GM23338 (cell line): ENCODE results near the gene RMND1. TPM values are rescaled to one million over a fixed set of nuclear protein-coding genes. Genes with fewer than 3 reads are reported as not detected.

ENCODE experiments used
- ATAC-seq: fragments of 200-7000 bp; cut with Tn5 transposase; 3 replicates; pipeline ENCODE4 v1.9.1; 2020
- DNase-seq: peaks from one replicate; pipeline ENCODE4 v3.0.0-alpha.2; 2015; ENCODE audit warnings: low spot score
- H2AFZ ChIP-seq: fragments of 200-600 bp; sonication (generic); 2 replicates; pipeline ENCODE4 v1.8.0; 2016; ENCODE audit warnings: antibody characterized with exemption, mild to moderate bottlenecking, moderate library complexity
- H3F3A ChIP-seq: fragments of 200-600 bp; sonication (generic); replicated peaks from 2 replicates; pipeline ENCODE4 v1.8.0; 2017; ENCODE audit warnings: antibody characterized with exemption, mixed run types, low read depth
- H3K27ac ChIP-seq: fragments of 200-600 bp; sonication (generic); 2 replicates; pipeline ENCODE4 v1.6.1; 2016; ENCODE audit warnings: low read depth
- H3K27me3 ChIP-seq: fragments of 200-600 bp; sonication (generic); 2 replicates; pipeline ENCODE4 v1.8.0; 2016; ENCODE audit warnings: mild to moderate bottlenecking, mixed run types, moderate library complexity; ENCODE audit not compliant: insufficient read depth
- H3K36me3 ChIP-seq: fragments of 200-600 bp; sonication (generic); 2 replicates; pipeline ENCODE4 v1.8.0; 2016; ENCODE audit warnings: mild to moderate bottlenecking; ENCODE audit not compliant: insufficient read depth
- H3K4me1 ChIP-seq: fragments of 200-600 bp; sonication (generic); 2 replicates; pipeline ENCODE4 v1.8.0; 2016; ENCODE audit warnings: mild to moderate bottlenecking, moderate library complexity; ENCODE audit not compliant: insufficient read depth
- H3K4me2 ChIP-seq: fragments of 200-600 bp; sonication (generic); 2 replicates; pipeline ENCODE4 v1.7.1; 2017; ENCODE audit warnings: mixed run types
- H3K4me3 ChIP-seq: fragments of 200-600 bp; sonication (generic); 2 replicates; pipeline ENCODE4 v1.6.1; 2016; ENCODE audit warnings: mixed run types
- H3K79me2 ChIP-seq: fragments of 200-600 bp; sonication (generic); replicated peaks from 2 replicates; pipeline ENCODE4 v1.8.0; 2017; ENCODE audit warnings: mild to moderate bottlenecking; ENCODE audit not compliant: insufficient read depth
- H3K9me2 ChIP-seq: fragments of 200-600 bp; sonication (generic); 2 replicates; pipeline ENCODE4 v1.8.0; 2017; ENCODE audit not compliant: insufficient read depth
- H4K20me1 ChIP-seq: fragments of 200-600 bp; sonication (generic); replicated peaks from 2 replicates; pipeline ENCODE4 v1.8.0; 2017; ENCODE audit warnings: mild to moderate bottlenecking; ENCODE audit not compliant: insufficient read depth
- H3K27ac Mint-ChIP-seq: 2 replicates; pipeline ENCODE4 v1.8.0; 2020; ENCODE audit warnings: inconsistent platforms, mild to moderate bottlenecking, moderate library complexity, mixed read lengths
- H3K27me3 Mint-ChIP-seq: 3 replicates; pipeline ENCODE4 v1.8.0; 2022; ENCODE audit warnings: low read depth, mild to moderate bottlenecking, moderate library complexity, mixed read lengths, inconsistent platforms; ENCODE audit not compliant: insufficient read depth, poor library complexity
- H3K36me3 Mint-ChIP-seq: 3 replicates; pipeline ENCODE4 v1.8.0; 2021; ENCODE audit warnings: low read depth, mild to moderate bottlenecking, inconsistent platforms, moderate library complexity, mixed read lengths
- H3K4me1 Mint-ChIP-seq: 3 replicates; pipeline ENCODE4 v1.8.0; 2020; ENCODE audit warnings: mild to moderate bottlenecking, inconsistent platforms, mixed read lengths
- H3K4me3 Mint-ChIP-seq: 3 replicates; pipeline ENCODE4 v1.8.0; 2021; ENCODE audit warnings: moderate library complexity, mild to moderate bottlenecking, inconsistent platforms, mixed read lengths
- H3K9me3 Mint-ChIP-seq: 3 replicates; pipeline ENCODE4 v1.8.0; 2020; ENCODE audit warnings: moderate library complexity, mild to moderate bottlenecking, inconsistent platforms, mixed read lengths
- CREB1 ChIP-seq: fragments of 250-450 bp; sonication (Bioruptor Pico); IDR thresholded peaks from 2 replicates; pipeline ENCODE4 v1.5.0; 2020; ENCODE audit warnings: low read depth, mild to moderate bottlenecking, moderate library complexity
- CTCF ChIP-seq, 2 experiments: fragments of 200-600 bp in 1 of 2; sonication (generic) in 1 of 2; conservative IDR thresholded peaks; 2 replicates each; pipeline versions ENCODE4 v1.5.1 to v1.6.1; 2016 to 2017; ENCODE audit warnings: antibody characterized with exemption in 2 of 2, low read depth in 2 of 2, mild to moderate bottlenecking in 2 of 2, moderate library complexity in 1 of 2
- ETS1 ChIP-seq: IDR thresholded peaks from 2 replicates; pipeline ENCODE4 v1.6.1; 2016; ENCODE audit warnings: antibody characterized with exemption
- EZH2 ChIP-seq: fragments of 200-600 bp; sonication (generic); IDR thresholded peaks from one replicate; pipeline ENCODE4 v1.8.0; 2017; ENCODE audit warnings: antibody characterized with exemption, mild to moderate bottlenecking, low read depth; ENCODE audit not compliant: unreplicated experiment
- EZH2phosphoT487 ChIP-seq: fragments of 200-600 bp; sonication (generic); IDR thresholded peaks from one replicate; pipeline ENCODE4 v1.8.1; 2018; ENCODE audit warnings: antibody characterized with exemption; ENCODE audit not compliant: unreplicated experiment
- JUNB ChIP-seq: IDR thresholded peaks from one replicate; pipeline ENCODE4 v1.6.1; 2016; ENCODE audit warnings: antibody characterized with exemption; ENCODE audit not compliant: unreplicated experiment
- NANOG ChIP-seq: IDR thresholded peaks from 2 replicates; pipeline ENCODE4 v1.6.1; 2016; ENCODE audit warnings: antibody characterized with exemption, borderline replicate concordance
- POLR2AphosphoS5 ChIP-seq: IDR thresholded peaks from 2 replicates; pipeline ENCODE4 v1.6.1; 2016; ENCODE audit warnings: antibody characterized with exemption, low read depth
- REST ChIP-seq: IDR thresholded peaks from one replicate; pipeline ENCODE4 v1.6.1; 2018; ENCODE audit warnings: antibody characterized with exemption; ENCODE audit not compliant: unreplicated experiment
- STAT1 ChIP-seq: IDR thresholded peaks from one replicate; pipeline ENCODE4 v1.6.1; 2016; ENCODE audit warnings: antibody characterized with exemption; ENCODE audit not compliant: unreplicated experiment
- ZNF114 ChIP-seq: fragments of 250-450 bp; sonication (Bioruptor Pico); IDR thresholded peaks from 2 replicates; pipeline ENCODE4 v1.5.0; 2020; ENCODE audit warnings: mild to moderate bottlenecking, moderate library complexity
- ZNF331 ChIP-seq: fragments of 250-450 bp; sonication (Bioruptor Pico); IDR thresholded peaks from 2 replicates; pipeline ENCODE4 v1.5.0; 2020; ENCODE audit warnings: low read depth, mild to moderate bottlenecking, moderate library complexity
- ZNF462 ChIP-seq: fragments of 250-450 bp; sonication (Bioruptor Pico); IDR thresholded peaks from 2 replicates; pipeline ENCODE4 v1.5.0; 2020; ENCODE audit warnings: mild to moderate bottlenecking, moderate library complexity
- polyA plus RNA-seq: library from polyadenylated mRNA; unstranded; fragments of >200 nt; fragmentation: Nextera tagmentation; extraction: Ambion mirVana; gene quantifications from 2 replicates; pipeline ENCODE4 v1.2.1, GENCODE V29; 2016
- total RNA-seq: library from RNA; depleted of rRNA; stranded (reverse); fragments of >200 nt; shearing (Covaris generic); gene quantifications from 2 replicates; pipeline ENCODE4 v1.2.3, GENCODE V29; 2014

Gene RMND1
- total and polyA plus RNA-seq, 2 experiments from 2014 or later = 27.5 to 34.4 TPM

GRCh38 chr6:151461673-151462072 lies 9.7 kb upstream of the RMND1 start:
- peaks cover 2% of the 10 kb centered on the region for H3K27me3 Mint-ChIP-seq
- H3K36me3 Mint-ChIP-seq = peaks cover 55% of the 10 kb centered on the region
- H3K27me3 ChIP-seq = no peaks in the 10 kb centered on the region
- peaks cover 10% of the 10 kb centered on the region; the same call in 1 of the 2 replicates for H3K36me3 ChIP-seq
- no peak overlapping the region for H3K4me3 ChIP-seq
- no peaks in the 10 kb centered on the region for H3K4me1 ChIP-seq
- DNase-seq (no peak), ATAC-seq (no peak)
- H3K79me2 ChIP-seq = peaks cover 41% of the 10 kb centered on the region
- H3F3A ChIP-seq = no peaks in the 10 kb centered on the region
- no peaks in the 10 kb centered on the region for H3K9me3 Mint-ChIP-seq
- no peak overlapping the region for H3K27ac Mint-ChIP-seq
- no peak overlapping the region for H2AFZ ChIP-seq
- TF ChIP-seq ZNF331 (CRISPR knock-in tag) (no peak), REST (no peak), POLR2AphosphoS5 (no peak), CREB1 (CRISPR knock-in tag) (no peak), ZNF114 (no peak), NANOG (no peak), STAT1 (no peak), ZNF462 (CRISPR knock-in tag) (no peak), EZH2phosphoT487 (no peak), CTCF (conservative IDR thresholded peaks at IDR 0.05; ENCODE audit: low read depth in 2 of 2) (no peak), EZH2 (no peak), JUNB (no peak), ETS1 (no peak)
- H3K4me1 Mint-ChIP-seq = no peaks in the 10 kb centered on the region
- H3K4me2 ChIP-seq = no peak overlapping the region
- no peaks in the 10 kb centered on the region for H3K9me2 ChIP-seq
- H3K4me3 Mint-ChIP-seq = no peak overlapping the region
- H3K27ac ChIP-seq = no peak overlapping the region
- no peaks in the 10 kb centered on the region; the same call in 1 of the 2 replicates for H4K20me1 ChIP-seq
